Fibroblast of lung (primary cell): ENCODE data around the gene ZNF345. TPM values are rescaled to one million over a fixed set of nuclear protein-coding genes. Genes with fewer than 3 reads are reported as not detected.

Source experiments
- DNase-seq, 2 donors: peaks; one replicate each; pipeline versions ENCODE4 v3.0.0 to v3.0.0-alpha.2; 2010; ENCODE audit warnings: low read depth in 2 of 2
- H2AFZ ChIP-seq: 2 replicates; pipeline ENCODE4 v1.5.1; 2012; ENCODE audit warnings: low read length, control low read depth, inconsistent platforms
- H3K27ac ChIP-seq: 2 replicates; pipeline ENCODE4 v1.5.1; 2011; ENCODE audit warnings: low read length, control low read depth; ENCODE audit not compliant: insufficient read depth
- H3K27me3 ChIP-seq: 2 replicates; pipeline ENCODE4 v1.5.1; 2011; ENCODE audit warnings: mild to moderate bottlenecking, low read length; ENCODE audit not compliant: control insufficient read depth, insufficient read depth
- H3K36me3 ChIP-seq: 2 replicates; pipeline ENCODE4 v1.5.1; 2011; ENCODE audit warnings: low read length; ENCODE audit not compliant: control insufficient read depth, insufficient read depth
- H3K4me1 ChIP-seq: 2 replicates; pipeline ENCODE4 v1.5.1; 2011; ENCODE audit warnings: low read length; ENCODE audit not compliant: control insufficient read depth, insufficient read depth; ENCODE audit errors: extremely low read depth
- H3K4me2 ChIP-seq: 2 replicates; pipeline ENCODE4 v1.5.1; 2011; ENCODE audit warnings: low read length, control low read depth; ENCODE audit not compliant: insufficient read depth; ENCODE audit errors: extremely low read depth
- H3K4me3 ChIP-seq, 4 experiments: fragments of 200-600 bp in 1 of 4; sonication (generic) in 1 of 4; replicated peaks in 1 of 4; 2 replicates each; pipeline ENCODE4 v1.5.1; 2011 to 2016; ENCODE audit warnings: low read length in 4 of 4, low read depth in 3 of 4, mild to moderate bottlenecking in 3 of 4, control low read depth in 2 of 4, inconsistent platforms in 1 of 4, mixed read lengths in 1 of 4; ENCODE audit not compliant: insufficient read depth in 1 of 4; ENCODE audit errors: control extremely low read depth in 1 of 4
- H3K79me2 ChIP-seq: 2 replicates; pipeline ENCODE4 v1.5.1; 2012; ENCODE audit warnings: mild to moderate bottlenecking, low read length, inconsistent platforms; ENCODE audit not compliant: control insufficient read depth, insufficient read depth
- H3K9ac ChIP-seq: 2 replicates; pipeline ENCODE4 v1.5.1; 2011; ENCODE audit warnings: mild to moderate bottlenecking, low read length, control low read depth; ENCODE audit not compliant: insufficient read depth
- H3K9me3 ChIP-seq: 2 replicates; pipeline ENCODE4 v1.5.1; 2012; ENCODE audit warnings: low read depth, low read length; ENCODE audit not compliant: control insufficient read depth, insufficient read depth
- H4K20me1 ChIP-seq: 2 replicates; pipeline ENCODE4 v1.5.1; 2011; ENCODE audit warnings: low read length; ENCODE audit not compliant: control insufficient read depth, insufficient read depth; ENCODE audit errors: extremely low read depth
- EZH2 ChIP-seq: IDR thresholded peaks from 2 replicates; pipeline ENCODE4 v1.5.1; 2012; ENCODE audit warnings: low read length, control low read depth, mild to moderate bottlenecking; ENCODE audit errors: missing control alignments
- polyA plus RNA-seq, 2 donors: library from polyadenylated mRNA; depleted of rRNA in 1 of 2; stranded (reverse) in 1 of 2; unstranded in 1 of 2; fragments of >200 nt; gene quantifications; 2 replicates each; pipeline ENCODE4 v1.2.1, GENCODE V29; 2011 to 2012; ENCODE audit warnings: missing spikeins in 1 of 2
- total RNA-seq: library from RNA; depleted of rRNA; stranded (reverse); fragments of >200 nt; gene quantifications from 2 replicates; pipeline ENCODE4 v1.2.1, GENCODE V29; 2014
- TF ChIP-seq, protein P1 (sequence below), 2 donors: IDR thresholded peaks in 1 of 2; conservative IDR thresholded peaks in 1 of 2; 1 replicate in 1 of 2; 2 replicates in 1 of 2; pipeline ENCODE4 v1.5.1; 2011 to 2012; ENCODE audit warnings: low read length in 2 of 2, control low read depth in 1 of 2, inconsistent platforms in 1 of 2, low read depth in 1 of 2, mild to moderate bottlenecking in 1 of 2

Gene ZNF345
- total and polyA plus RNA-seq, 2 donors (not counting 1 experiment from before 2014, with no cell fraction given) = 2.3 to 2.8 TPM

DNA sequence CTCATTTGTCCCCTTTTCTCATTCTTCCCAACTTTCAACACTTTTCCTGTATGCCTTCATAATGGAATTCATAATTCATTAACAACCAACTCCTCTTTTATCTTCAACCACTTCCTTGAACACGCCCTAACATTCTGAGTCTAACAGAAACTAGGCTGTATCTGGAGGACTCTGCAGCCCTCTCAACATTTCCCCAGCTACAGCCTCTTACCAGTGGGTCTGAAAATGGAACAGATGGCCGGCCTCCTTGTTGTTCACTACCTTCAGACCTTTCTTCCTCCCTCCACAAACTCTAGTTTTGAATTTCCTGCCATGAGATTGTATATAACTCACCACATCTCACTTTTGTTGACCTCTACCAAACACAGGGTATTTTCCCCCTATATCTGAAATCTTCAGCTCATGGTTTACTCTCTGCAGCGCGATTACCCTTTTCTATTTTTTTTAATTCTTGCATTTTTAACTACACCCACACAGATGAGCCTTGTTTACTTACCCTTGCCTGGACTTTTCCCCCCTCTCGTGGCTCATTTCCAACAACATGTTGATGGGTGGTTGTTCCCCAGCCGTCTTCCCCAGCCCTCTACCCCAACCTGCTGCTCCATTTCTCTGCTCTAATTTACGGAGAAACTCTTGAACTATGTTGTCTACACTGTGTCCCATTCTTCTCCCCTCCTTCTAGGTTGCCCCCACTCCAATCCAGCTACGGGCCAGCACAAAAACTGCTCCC lies 13.3 kb upstream of the ZNF345 start:
- peak overlapping the region; percentile 80 for H3K9ac ChIP-seq
- H3K27me3 ChIP-seq = no peaks in the 10 kb centered on the region
- peaks cover 2% of the 10 kb centered on the region for H3K79me2 ChIP-seq
- H3K9me3 ChIP-seq = peaks cover under 1% of the 10 kb centered on the region
- H4K20me1 ChIP-seq = no peaks in the 10 kb centered on the region
- peak overlapping the region; percentile 96 for H2AFZ ChIP-seq
- peak overlapping the region; percentile 71 to 94 (median 80) for H3K4me3 ChIP-seq
- peak overlapping the region; percentile 81 for H3K27ac ChIP-seq
- H3K4me2 ChIP-seq = peak overlapping the region; percentile 99
- H3K4me1 ChIP-seq = no peaks in the 10 kb centered on the region
- DNase-seq = peak in 1 of 2 donors; percentile 4
- TF ChIP-seq, protein P1, sequence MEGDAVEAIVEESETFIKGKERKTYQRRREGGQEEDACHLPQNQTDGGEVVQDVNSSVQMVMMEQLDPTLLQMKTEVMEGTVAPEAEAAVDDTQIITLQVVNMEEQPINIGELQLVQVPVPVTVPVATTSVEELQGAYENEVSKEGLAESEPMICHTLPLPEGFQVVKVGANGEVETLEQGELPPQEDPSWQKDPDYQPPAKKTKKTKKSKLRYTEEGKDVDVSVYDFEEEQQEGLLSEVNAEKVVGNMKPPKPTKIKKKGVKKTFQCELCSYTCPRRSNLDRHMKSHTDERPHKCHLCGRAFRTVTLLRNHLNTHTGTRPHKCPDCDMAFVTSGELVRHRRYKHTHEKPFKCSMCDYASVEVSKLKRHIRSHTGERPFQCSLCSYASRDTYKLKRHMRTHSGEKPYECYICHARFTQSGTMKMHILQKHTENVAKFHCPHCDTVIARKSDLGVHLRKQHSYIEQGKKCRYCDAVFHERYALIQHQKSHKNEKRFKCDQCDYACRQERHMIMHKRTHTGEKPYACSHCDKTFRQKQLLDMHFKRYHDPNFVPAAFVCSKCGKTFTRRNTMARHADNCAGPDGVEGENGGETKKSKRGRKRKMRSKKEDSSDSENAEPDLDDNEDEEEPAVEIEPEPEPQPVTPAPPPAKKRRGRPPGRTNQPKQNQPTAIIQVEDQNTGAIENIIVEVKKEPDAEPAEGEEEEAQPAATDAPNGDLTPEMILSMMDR (conservative IDR thresholded peaks at IDR 0.05 in 1 of 2, IDR thresholded peaks at IDR 0.05 in 1 of 2; ENCODE audit: low read depth in 1 of 2, low read length in 2 of 2) = no peak
- no peak for TF ChIP-seq EZH2
- no peaks in the 10 kb centered on the region for H3K36me3 ChIP-seq

DNA sequence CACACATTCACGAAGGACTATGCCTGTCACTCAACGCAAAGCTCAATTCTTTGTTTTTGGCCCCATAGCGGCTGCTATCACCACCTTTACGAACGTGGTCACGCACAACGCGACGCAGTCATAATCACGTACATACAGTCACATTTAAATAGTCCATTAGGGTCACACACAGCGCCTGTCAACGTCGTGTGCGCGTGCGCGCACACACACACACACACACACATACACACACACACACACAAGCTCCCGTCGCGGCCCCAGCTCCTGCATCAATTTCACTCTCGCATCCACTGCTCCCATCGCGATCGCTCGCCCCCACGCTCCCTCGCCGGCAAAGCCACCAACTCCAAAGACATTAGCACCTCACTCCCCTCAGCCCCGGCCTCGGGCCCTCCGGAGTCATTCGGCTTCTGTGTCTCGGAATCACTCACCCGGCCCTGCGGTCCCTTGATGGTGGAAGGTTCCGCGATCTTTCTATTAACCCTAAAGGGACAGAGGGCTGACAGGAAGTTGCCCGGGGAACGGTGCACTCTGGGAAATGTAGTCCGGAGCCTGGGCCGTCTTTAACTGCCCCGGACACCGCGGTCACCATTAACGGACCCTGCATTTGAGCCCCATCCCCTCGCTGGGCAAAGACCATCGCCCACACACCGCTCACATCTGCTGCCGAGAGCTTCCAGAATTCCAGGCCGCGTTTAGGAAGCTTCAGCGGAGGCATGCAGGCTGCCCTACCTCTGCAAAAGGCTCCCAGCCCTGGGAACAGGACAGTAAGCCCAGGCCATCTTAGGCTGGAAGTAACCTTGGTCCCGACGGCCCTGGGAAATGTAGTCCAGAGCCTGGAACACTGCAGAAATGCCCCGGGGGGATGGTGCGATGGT lies 12.5 kb upstream of the ZNF345 start, which contains the start of gene ZNF790:
Gene ZNF790 (minus strand): TSS at position 482 of the 878 bp plus-strand sequence. CDS start 12,768 bp downstream, outside the sequence.
- H3K79me2 ChIP-seq = peaks cover 2% of the 10 kb centered on the region
- H3K27ac ChIP-seq = peak within 1 kb of the TSS; percentile 81

More for the DNA sequence above, 12.5 kb upstream of the ZNF345 start, which contains the start of gene ZNF790:
- Histone ChIP-seq H3K4me2 (peak within 1 kb of the TSS; percentile 99), H3K9me3 (no peaks in the 10 kb centered on the region), H4K20me1 (no peaks in the 10 kb centered on the region), H3K27me3 (no peaks in the 10 kb centered on the region), H3K36me3 (no peaks in the 10 kb centered on the region), H3K4me3 (peak within 1 kb of the TSS; percentile 71 to 94 (median 80)), H3K4me1 (no peaks in the 10 kb centered on the region), H2AFZ (peak within 1 kb of the TSS; percentile 97), H3K9ac (peak within 1 kb of the TSS; percentile 80)
- TF ChIP-seq, protein P1 (conservative IDR thresholded peaks at IDR 0.05 in 1 of 2, IDR thresholded peaks at IDR 0.05 in 1 of 2; ENCODE audit: low read depth in 1 of 2, low read length in 2 of 2) = no peak
- TF ChIP-seq EZH2 = no peak
- DNase-seq = peak; percentile 91 to 95
